ENCODE results near the gene ZC3H4.

Gene ZC3H4

GRCh38 chr19:47112997-47113849 is at the start of gene ZC3H4:
TSS of gene ZC3H4 (minus strand) at chr19:47113776. CDS start at chr19:47112584, 1,192 bp downstream.
- DNase-seq, result peak; percentile 85 to 100 (median 98)

- DNase-seq, result no peak
Measured at GRCh38 chr19:47161876-47162489, 48.4 kb upstream of the ZC3H4 start.

GRCh38 chr19:47158879-47159503 is 45.4 kb upstream of the ZC3H4 start:
- no peak for DNase-seq

GRCh38 chr19:47158367-47158791 is 44.8 kb upstream of the ZC3H4 start:
- DNase-seq, result no peak

- DNase-seq, result peak in 9 of 56 donors; percentile 0 to 12 (median 5)
Measured at GRCh38 chr19:47157431-47158321, 44.1 kb upstream of the ZC3H4 start.

- DNase-seq, result no peak
Measured at GRCh38 chr19:47156861-47157430, 43.4 kb upstream of the ZC3H4 start.

- no peak for DNase-seq
Measured at GRCh38 chr19:47155148-47155547, 41.6 kb upstream of the ZC3H4 start.

GRCh38 chr19:47153266-47153665 is 39.7 kb upstream of the ZC3H4 start:
- DNase-seq, result no peak

GRCh38 chr19:47152632-47153031 is 39.1 kb upstream of the ZC3H4 start:
- no peak for DNase-seq

GRCh38 chr19:47152205-47152604 is 38.6 kb upstream of the ZC3H4 start:
- DNase-seq, result no peak

GRCh38 chr19:47151627-47152026 is 38.1 kb upstream of the ZC3H4 start:
- DNase-seq, result no peak

GRCh38 chr19:47146920-47147319 is 33.3 kb upstream of the ZC3H4 start:
- DNase-seq, result no peak

GRCh38 chr19:47145639-47146486 is 32.3 kb upstream of the ZC3H4 start:
- no peak for DNase-seq

- DNase-seq, result no peak
Measured at GRCh38 chr19:47144630-47145029, 31.1 kb upstream of the ZC3H4 start.

- no peak for DNase-seq
Measured at GRCh38 chr19:47143322-47144073, 29.9 kb upstream of the ZC3H4 start.

GRCh38 chr19:47142779-47143178 is 29.2 kb upstream of the ZC3H4 start:
- no peak for DNase-seq

- no peak for DNase-seq
Measured at GRCh38 chr19:47141695-47142094, 28.1 kb upstream of the ZC3H4 start.

- peak in 14 of 56 donors; percentile 0 to 55 (median 24) for DNase-seq
Measured at GRCh38 chr19:47141252-47141651, 27.7 kb upstream of the ZC3H4 start.

GRCh38 chr19:47135156-47135555 is 21.6 kb upstream of the ZC3H4 start:
- DNase-seq, result no peak

All from nucleus accumbens (tissue), 56 donors.